CD4-positive, alpha-beta T cell treated with Interleukin-15 for 4 hours (primary cell): ENCODE data around the gene SBF2.
"Not testable (repeated sequence)": the region's sequence is repeated elsewhere in the genome, so short reads cannot be mapped to it uniquely, and the experiment has no call there.

Experiments used
- DNase-seq: peaks from one replicate; pipeline ENCODE4 v3.0.0-alpha.2; 2020; ENCODE audit warnings: low spot score

Gene SBF2

GRCh38 chr11:10116588-10116987, 177.4 kb downstream of the SBF2 start:
- no peak for DNase-seq

GRCh38 chr11:10114593-10115404, 179.2 kb downstream of the SBF2 start:
- no peak for DNase-seq

- DNase-seq = no peak
Measured at GRCh38 chr11:10113852-10114251, 180.2 kb downstream of the SBF2 start.

DNA sequence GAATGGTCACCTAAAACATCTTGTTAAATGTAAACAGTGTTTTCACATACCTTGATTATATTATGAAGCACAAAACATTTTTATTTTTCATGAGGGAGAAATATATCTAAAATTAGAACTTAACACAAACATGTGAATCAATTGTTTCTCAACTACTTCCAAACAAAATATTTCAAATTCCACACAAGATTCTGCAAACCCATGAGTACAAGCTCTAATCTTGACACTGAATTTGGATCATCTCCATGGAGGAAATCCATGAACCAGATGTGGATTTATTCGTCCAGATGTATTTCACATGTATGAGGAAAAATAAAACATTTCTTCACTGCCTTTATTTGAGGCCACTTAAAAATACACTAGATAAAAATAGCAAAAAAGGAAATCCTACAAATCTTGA, 184.2 kb downstream of the SBF2 start:
- DNase-seq = no peak

DNA sequence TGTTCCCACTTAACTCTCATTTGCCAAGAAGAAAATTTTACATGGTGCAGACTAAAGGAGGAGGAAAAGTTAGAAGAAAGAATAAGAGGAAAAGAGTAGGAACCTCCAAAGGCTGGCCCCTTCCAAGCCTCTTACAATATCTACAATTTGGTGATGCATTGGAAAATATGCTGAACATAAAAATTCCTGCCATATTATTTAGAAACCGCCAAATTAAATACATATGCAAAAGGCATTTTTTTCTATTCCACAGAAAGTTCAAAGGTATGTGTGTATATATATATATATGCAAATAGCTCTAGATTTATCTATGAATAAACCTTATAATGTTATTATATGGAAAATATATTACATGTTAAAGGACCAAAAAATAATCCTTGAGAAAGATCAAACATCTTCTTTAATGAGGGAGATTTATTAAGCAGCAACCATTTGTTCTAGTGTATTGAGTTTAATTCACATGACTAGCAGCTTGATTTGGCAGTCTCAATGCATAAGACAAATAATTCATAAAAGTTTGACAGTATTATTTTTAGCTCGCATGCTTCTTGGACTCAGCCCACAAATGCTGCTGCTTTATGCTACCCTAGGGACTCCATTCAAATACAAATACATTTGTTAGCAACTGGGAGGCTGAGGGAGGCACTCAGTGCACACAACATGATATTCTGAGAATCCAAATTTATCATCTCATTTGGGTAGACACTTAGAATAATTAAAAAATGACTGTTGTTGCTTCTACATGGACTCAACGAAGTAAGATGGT, 184.9 kb downstream of the SBF2 start:
- no peak for DNase-seq

GRCh38 chr11:10107497-10107896, 186.5 kb downstream of the SBF2 start:
- DNase-seq = no peak

DNA sequence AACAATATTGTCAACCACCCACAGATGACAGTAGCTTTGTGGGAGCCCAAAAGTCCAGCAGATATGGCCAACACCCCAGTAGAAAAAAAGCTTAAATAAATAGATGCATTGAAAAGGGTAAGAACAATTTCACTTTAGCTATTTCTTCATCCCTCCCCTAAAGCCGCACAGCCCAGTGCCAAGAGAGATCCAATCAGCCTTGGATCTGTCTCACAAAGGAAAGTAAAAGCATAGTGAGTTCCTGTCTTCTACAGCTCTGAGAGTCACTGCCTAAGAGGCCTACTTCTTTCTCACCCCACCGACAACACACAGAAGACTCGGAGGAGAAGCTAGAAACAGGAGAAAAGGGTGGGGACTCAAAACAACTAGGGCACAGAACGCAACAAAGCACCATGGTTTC, 196.4 kb downstream of the SBF2 start:
- DNase-seq = no peak

GRCh38 chr11:10096987-10097386, 197.0 kb downstream of the SBF2 start:
- no peak for DNase-seq

DNA sequence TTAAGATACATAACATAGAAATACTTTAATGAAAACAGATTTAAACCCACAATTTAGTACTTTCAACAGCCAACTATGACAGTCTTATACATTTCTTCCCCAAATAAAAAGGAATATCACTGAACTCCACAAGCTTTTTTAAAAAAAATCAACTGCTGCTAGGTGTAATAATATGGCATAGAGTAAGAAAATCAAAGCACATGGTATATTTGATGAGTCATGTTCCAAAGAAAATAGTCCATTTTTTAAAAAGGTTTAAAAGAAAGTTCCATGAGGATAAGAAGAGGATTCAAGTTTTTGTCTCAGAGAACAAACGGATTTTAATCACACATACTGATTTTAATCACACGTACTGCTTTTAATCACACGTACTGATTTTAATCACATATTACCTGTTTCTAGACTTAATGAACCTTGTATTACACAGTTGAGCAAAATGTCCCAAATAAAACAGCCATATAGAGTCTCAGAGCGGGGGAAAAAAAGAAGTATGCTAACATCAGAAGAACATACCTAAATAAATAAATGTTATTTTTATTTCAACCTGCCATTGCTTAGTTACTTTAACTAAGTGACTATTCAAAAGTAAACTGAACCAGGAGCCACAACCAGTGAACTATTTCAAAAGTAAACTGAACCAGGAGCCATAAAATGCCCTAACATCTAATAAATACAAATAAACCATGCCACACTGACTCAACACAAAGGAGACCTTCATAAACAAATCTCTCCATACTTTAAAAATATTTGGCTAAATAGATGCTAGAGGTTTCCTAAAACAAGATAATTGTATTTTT, 198.4 kb downstream of the SBF2 start:
- no peak for DNase-seq

DNA sequence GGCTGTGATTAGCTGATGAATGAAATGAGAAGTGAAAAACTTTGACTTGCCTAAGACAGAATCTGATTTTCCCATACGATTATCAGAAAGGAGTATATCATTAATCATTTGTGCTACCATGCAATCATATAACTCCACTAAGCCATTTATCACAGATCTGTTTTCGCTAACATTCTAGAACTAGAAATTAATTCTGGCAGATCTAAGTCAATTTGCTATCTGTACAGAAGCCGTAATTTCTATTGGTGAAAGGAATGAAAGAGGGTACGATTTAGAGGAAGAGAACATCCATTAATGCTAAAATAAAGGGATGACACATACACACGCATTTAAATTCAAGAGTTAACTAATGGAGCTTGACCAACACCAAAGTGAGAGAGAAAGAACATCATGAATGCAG, 201.6 kb downstream of the SBF2 start:
- DNase-seq = no peak

DNA sequence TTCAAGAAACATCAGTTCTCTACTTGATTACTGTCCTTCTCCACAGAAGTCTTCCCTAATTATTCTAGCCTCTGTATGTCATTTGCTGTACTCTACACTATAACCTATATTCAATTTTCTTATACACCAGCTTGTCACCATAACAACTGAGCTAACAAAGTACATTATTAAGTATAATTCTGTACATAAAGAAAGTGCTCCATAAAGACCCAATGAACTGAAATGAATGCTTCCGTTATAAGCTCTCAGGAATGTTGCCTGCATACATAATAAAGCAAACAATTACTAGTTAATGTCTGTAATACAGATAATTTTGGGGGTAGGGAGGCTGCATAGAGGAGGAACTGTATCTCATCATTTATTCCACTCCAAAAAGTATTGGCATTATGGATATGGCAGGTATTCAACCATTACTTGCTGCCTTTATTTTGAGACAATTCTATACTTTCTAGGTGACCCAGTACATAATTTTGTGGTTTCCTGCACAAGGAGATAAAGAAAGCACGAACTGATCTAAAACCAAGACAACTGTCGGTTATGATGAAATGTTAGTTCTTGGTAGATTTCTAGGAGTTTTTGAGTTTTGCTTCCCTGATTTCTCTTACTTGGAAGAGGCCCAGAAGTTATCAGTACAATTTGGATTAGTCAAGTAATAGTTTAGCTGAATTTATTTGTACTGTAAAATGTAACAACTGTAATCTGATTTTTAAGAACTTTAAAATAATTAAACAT, 202.5 kb downstream of the SBF2 start:
- DNase-seq = no peak

DNA sequence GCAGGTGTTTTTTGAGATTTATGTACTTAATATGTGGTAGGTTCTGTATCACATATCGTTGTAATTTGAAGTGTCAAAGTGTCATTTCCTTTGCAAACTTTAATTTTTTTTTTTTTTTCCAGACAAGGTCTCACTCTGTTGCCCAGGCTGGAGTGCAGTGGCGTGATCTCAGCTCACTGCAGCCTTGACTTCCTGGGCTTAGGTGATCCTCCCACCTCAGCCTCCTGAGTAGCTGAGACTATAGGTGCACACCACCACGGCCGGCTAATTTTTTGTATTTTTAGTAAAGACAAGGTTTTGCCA, 206.1 kb downstream of the SBF2 start:
- DNase-seq = not testable (repeated sequence)

DNA sequence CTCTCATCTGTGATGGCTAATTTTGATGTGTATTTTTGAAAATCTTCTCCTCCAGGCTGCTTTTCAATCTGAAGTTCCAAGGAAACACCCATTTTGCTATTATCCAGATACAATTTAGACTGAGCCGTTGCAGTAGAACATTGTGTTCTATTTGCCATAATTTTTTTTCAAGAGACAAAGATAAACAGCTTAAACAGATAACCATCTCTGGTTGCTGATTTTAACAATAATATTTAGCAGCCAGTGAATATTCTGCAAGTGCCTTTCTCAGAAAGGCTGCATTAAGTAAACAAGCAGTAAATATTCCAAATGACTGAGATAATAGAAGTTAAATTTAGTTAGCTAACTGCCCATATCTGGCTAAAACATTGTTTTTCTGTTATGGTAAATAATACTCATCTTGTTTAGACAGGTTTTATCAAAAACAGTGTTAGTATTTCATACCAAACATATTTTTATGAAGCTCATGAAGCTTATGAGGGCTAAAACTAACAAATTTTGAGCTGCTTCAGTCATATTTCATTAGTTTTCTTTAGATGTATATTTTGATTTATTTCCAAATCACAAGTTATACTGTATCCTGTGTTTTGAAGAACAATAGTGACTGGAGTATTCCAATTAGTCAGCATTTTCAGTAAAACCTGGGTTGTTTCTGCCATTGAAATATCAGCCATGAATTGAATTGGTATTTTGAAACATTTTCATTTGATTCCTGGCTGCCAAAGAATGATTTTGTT, 206.7 kb downstream of the SBF2 start:
- DNase-seq = no peak

- no peak for DNase-seq
Measured at GRCh38 chr11:10080138-10080537, 213.9 kb downstream of the SBF2 start.

GRCh38 chr11:10076458-10077141, 217.4 kb downstream of the SBF2 start:
- peak; percentile 15 for DNase-seq

GRCh38 chr11:10075141-10075540, 218.9 kb downstream of the SBF2 start:
- DNase-seq = no peak

- DNase-seq = no peak
Measured at GRCh38 chr11:10072841-10073240, 221.2 kb downstream of the SBF2 start.

DNA sequence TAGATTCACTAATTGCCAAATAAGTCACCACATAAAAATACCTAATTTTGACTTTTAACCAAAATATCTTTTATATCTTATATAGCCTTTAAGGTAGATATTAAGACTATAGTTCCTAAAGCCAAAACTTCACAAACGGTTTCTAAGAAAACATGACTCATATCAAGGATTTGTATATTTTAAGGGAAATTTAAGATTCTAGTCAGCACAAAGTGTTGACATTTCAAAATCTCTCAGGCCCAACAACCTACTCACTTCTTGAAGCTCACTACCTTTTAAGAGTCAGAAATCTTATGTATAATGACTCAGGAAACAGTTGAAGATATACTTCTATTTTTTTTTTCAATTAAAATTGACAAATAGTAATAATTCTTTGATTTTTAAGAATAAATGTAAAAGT, 221.9 kb downstream of the SBF2 start:
- no peak for DNase-seq

DNA sequence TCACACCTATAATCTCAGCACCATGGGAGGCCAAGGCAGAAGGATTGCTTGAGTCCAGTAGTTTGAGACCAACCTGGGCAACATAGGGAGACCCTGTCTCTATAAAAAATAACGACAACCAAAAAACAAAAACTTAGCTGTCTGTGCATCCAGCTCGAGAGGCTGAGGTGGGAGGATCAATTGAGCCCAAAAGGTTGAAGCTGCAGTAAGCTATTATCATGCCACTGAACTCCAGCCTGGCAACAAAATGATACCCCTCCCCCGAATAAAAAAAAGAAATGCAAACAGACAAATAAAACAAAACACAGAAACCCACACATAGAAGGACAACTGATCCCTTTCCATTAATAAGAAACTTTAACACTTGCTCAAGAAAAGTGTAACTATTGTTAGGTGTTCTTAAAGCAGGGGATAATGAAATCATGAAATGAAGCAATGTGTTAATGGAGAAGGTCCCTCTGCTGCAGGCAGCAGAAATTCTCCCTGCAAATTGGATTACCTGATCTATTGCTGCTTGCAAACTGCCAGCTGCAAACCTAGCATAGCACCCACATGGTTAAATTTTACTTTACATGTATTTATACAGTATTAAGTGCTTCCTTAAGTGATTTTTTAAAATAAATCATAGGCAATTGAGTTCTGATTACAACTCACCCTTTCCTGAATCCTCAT, 226.3 kb downstream of the SBF2 start:
- DNase-seq = no peak

GRCh38 chr11:10066441-10066840, 227.6 kb downstream of the SBF2 start:
- DNase-seq = no peak
